GM23338 (cell line): Measurements from ENCODE around the gene MVB12B. TPM values are rescaled to one million over a fixed set of nuclear protein-coding genes. Genes with fewer than 3 reads are reported as not detected.

Experiments used
- CREB1 ChIP-seq: fragments of 250-450 bp; sonication (Bioruptor Pico); IDR thresholded peaks from 2 replicates; pipeline ENCODE4 v1.5.0; 2020; ENCODE audit warnings: low read depth, mild to moderate bottlenecking, moderate library complexity
- EZH2phosphoT487 ChIP-seq: fragments of 200-600 bp; sonication (generic); IDR thresholded peaks from one replicate; pipeline ENCODE4 v1.8.1; 2018; ENCODE audit warnings: antibody characterized with exemption; ENCODE audit not compliant: unreplicated experiment
- JUNB ChIP-seq: IDR thresholded peaks from one replicate; pipeline ENCODE4 v1.6.1; 2016; ENCODE audit warnings: antibody characterized with exemption; ENCODE audit not compliant: unreplicated experiment
- POLR2AphosphoS5 ChIP-seq: IDR thresholded peaks from 2 replicates; pipeline ENCODE4 v1.6.1; 2016; ENCODE audit warnings: antibody characterized with exemption, low read depth
- ZNF114 ChIP-seq: fragments of 250-450 bp; sonication (Bioruptor Pico); IDR thresholded peaks from 2 replicates; pipeline ENCODE4 v1.5.0; 2020; ENCODE audit warnings: mild to moderate bottlenecking, moderate library complexity
- ZNF331 ChIP-seq: fragments of 250-450 bp; sonication (Bioruptor Pico); IDR thresholded peaks from 2 replicates; pipeline ENCODE4 v1.5.0; 2020; ENCODE audit warnings: low read depth, mild to moderate bottlenecking, moderate library complexity
- polyA plus RNA-seq: library from polyadenylated mRNA; unstranded; fragments of >200 nt; fragmentation: Nextera tagmentation; extraction: Ambion mirVana; gene quantifications from 2 replicates; pipeline ENCODE4 v1.2.1, GENCODE V29; 2016
- total RNA-seq: library from RNA; depleted of rRNA; stranded (reverse); fragments of >200 nt; shearing (Covaris generic); gene quantifications from 2 replicates; pipeline ENCODE4 v1.2.3, GENCODE V29; 2014
- TF ChIP-seq, protein P1 (sequence below): fragments of 250-450 bp; sonication (Bioruptor Pico); IDR thresholded peaks from 2 replicates; pipeline ENCODE4 v1.5.0; 2020; ENCODE audit warnings: mild to moderate bottlenecking, moderate library complexity
- TF ChIP-seq, protein P2 (sequence below): IDR thresholded peaks from 2 replicates; pipeline ENCODE4 v1.6.1; 2016; ENCODE audit warnings: antibody characterized with exemption
- TF ChIP-seq, protein P3 (sequence below): IDR thresholded peaks from one replicate; pipeline ENCODE4 v1.6.1; 2018; ENCODE audit warnings: antibody characterized with exemption; ENCODE audit not compliant: unreplicated experiment

Gene MVB12B
- total and polyA plus RNA-seq, 2 experiments from 2014 or later = 1.9 to 6.6 TPM

GRCh38 chr9:126495411-126496180, 169.0 kb downstream of the MVB12B start (continued):
- TF ChIP-seq, protein P1, sequence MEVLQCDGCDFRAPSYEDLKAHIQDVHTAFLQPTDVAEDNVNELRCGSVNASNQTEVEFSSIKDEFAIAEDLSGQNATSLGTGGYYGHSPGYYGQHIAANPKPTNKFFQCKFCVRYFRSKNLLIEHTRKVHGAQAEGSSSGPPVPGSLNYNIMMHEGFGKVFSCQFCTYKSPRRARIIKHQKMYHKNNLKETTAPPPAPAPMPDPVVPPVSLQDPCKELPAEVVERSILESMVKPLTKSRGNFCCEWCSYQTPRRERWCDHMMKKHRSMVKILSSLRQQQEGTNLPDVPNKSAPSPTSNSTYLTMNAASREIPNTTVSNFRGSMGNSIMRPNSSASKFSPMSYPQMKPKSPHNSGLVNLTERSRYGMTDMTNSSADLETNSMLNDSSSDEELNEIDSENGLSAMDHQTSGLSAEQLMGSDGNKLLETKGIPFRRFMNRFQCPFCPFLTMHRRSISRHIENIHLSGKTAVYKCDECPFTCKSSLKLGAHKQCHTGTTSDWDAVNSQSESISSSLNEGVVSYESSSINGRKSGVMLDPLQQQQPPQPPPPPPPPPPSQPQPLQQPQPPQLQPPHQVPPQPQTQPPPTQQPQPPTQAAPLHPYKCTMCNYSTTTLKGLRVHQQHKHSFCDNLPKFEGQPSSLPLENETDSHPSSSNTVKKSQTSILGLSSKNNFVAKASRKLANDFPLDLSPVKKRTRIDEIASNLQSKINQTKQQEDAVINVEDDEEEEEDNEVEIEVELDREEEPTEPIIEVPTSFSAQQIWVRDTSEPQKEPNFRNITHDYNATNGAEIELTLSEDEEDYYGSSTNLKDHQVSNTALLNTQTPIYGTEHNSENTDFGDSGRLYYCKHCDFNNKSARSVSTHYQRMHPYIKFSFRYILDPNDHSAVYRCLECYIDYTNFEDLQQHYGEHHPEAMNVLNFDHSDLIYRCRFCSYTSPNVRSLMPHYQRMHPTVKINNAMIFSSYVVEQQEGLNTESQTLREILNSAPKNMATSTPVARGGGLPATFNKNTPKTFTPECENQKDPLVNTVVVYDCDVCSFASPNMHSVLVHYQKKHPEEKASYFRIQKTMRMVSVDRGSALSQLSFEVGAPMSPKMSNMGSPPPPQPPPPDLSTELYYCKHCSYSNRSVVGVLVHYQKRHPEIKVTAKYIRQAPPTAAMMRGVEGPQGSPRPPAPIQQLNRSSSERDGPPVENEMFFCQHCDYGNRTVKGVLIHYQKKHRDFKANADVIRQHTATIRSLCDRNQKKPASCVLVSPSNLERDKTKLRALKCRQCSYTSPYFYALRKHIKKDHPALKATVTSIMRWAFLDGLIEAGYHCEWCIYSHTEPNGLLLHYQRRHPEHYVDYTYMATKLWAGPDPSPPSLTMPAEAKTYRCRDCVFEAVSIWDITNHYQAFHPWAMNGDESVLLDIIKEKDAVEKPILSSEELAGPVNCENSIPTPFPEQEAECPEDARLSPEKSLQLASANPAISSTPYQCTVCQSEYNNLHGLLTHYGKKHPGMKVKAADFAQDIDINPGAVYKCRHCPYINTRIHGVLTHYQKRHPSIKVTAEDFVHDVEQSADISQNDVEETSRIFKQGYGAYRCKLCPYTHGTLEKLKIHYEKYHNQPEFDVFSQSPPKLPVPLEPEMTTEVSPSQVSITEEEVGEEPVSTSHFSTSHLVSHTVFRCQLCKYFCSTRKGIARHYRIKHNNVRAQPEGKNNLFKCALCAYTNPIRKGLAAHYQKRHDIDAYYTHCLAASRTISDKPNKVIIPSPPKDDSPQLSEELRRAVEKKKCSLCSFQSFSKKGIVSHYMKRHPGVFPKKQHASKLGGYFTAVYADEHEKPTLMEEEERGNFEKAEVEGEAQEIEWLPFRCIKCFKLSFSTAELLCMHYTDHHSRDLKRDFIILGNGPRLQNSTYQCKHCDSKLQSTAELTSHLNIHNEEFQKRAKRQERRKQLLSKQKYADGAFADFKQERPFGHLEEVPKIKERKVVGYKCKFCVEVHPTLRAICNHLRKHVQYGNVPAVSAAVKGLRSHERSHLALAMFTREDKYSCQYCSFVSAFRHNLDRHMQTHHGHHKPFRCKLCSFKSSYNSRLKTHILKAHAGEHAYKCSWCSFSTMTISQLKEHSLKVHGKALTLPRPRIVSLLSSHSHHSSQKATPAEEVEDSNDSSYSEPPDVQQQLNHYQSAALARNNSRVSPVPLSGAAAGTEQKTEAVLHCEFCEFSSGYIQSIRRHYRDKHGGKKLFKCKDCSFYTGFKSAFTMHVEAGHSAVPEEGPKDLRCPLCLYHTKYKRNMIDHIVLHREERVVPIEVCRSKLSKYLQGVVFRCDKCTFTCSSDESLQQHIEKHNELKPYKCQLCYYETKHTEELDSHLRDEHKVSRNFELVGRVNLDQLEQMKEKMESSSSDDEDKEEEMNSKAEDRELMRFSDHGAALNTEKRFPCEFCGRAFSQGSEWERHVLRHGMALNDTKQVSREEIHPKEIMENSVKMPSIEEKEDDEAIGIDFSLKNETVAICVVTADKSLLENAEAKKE = no peak
- no peak for TF ChIP-seq ZNF331
- TF ChIP-seq ZNF114 (CRISPR knock-in tag) = no peak
- TF ChIP-seq, protein P2, sequence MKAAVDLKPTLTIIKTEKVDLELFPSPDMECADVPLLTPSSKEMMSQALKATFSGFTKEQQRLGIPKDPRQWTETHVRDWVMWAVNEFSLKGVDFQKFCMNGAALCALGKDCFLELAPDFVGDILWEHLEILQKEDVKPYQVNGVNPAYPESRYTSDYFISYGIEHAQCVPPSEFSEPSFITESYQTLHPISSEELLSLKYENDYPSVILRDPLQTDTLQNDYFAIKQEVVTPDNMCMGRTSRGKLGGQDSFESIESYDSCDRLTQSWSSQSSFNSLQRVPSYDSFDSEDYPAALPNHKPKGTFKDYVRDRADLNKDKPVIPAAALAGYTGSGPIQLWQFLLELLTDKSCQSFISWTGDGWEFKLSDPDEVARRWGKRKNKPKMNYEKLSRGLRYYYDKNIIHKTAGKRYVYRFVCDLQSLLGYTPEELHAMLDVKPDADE = no peak
- TF ChIP-seq, protein P3, sequence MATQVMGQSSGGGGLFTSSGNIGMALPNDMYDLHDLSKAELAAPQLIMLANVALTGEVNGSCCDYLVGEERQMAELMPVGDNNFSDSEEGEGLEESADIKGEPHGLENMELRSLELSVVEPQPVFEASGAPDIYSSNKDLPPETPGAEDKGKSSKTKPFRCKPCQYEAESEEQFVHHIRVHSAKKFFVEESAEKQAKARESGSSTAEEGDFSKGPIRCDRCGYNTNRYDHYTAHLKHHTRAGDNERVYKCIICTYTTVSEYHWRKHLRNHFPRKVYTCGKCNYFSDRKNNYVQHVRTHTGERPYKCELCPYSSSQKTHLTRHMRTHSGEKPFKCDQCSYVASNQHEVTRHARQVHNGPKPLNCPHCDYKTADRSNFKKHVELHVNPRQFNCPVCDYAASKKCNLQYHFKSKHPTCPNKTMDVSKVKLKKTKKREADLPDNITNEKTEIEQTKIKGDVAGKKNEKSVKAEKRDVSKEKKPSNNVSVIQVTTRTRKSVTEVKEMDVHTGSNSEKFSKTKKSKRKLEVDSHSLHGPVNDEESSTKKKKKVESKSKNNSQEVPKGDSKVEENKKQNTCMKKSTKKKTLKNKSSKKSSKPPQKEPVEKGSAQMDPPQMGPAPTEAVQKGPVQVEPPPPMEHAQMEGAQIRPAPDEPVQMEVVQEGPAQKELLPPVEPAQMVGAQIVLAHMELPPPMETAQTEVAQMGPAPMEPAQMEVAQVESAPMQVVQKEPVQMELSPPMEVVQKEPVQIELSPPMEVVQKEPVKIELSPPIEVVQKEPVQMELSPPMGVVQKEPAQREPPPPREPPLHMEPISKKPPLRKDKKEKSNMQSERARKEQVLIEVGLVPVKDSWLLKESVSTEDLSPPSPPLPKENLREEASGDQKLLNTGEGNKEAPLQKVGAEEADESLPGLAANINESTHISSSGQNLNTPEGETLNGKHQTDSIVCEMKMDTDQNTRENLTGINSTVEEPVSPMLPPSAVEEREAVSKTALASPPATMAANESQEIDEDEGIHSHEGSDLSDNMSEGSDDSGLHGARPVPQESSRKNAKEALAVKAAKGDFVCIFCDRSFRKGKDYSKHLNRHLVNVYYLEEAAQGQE = no peak
- TF ChIP-seq POLR2AphosphoS5 = no peak
- no peak for TF ChIP-seq CREB1 (CRISPR knock-in tag)
- no peak for TF ChIP-seq JUNB
- TF ChIP-seq EZH2phosphoT487 = no peak
